Coronary artery (tissue), 2 donors: Measurements from ENCODE around the gene RCOR2.

Experiments used
- DNase-seq: peaks from one replicate; pipeline ENCODE4 v3.0.0-alpha.2; 2017; ENCODE audit warnings: low spot score
- H3K27ac ChIP-seq, 2 donors: fragments of 200-600 bp; sonication (generic); one replicate each; pipeline ENCODE4 v1.5.1; 2016 to 2019
- H3K4me3 ChIP-seq: fragments of 200-600 bp; sonication (generic); 2 replicates; pipeline ENCODE4 v1.5.1; 2016; ENCODE audit warnings: mild to moderate bottlenecking, moderate library complexity
- CTCF ChIP-seq: fragments of 200-600 bp; sonication (generic); IDR thresholded peaks from one replicate; pipeline ENCODE4 v1.5.1; 2019; ENCODE audit warnings: antibody characterized with exemption

Gene RCOR2

GRCh38 chr11:63876616-63877015 is 40.3 kb downstream of the RCOR2 start:
- H3K4me3 ChIP-seq: no peak overlapping the region
- TF ChIP-seq CTCF: no peak
- no peak overlapping the region for H3K27ac ChIP-seq
- no peak for DNase-seq

GRCh38 chr11:63875506-63876065 is 41.4 kb downstream of the RCOR2 start:
- Histone ChIP-seq H3K4me3 (no peak overlapping the region), H3K27ac (no peak overlapping the region)
- no peak for DNase-seq
- no peak for TF ChIP-seq CTCF

GRCh38 chr11:63874511-63874910 is 42.5 kb downstream of the RCOR2 start:
- no peak overlapping the region for H3K4me3 ChIP-seq
- no peak for TF ChIP-seq CTCF
- no peak for DNase-seq
- H3K27ac ChIP-seq: peak overlapping the region in 1 of 2 donors; percentile 11

- H3K27ac ChIP-seq: peak overlapping the region in 1 of 2 donors; percentile 65
- no peak for TF ChIP-seq CTCF
These were observed 43.7 kb downstream of the RCOR2 start for GRCh38 chr11:63873311-63873710.

GRCh38 chr11:63872800-63873197 is 44.2 kb downstream of the RCOR2 start:
- DNase-seq: no peak
- Histone ChIP-seq H3K27ac (peak overlapping the region in 1 of 2 donors; percentile 65), H3K4me3 (no peak overlapping the region)
- TF ChIP-seq CTCF: no peak

More at GRCh38 chr11:63873311-63873710, 43.7 kb downstream of the RCOR2 start:
- no peak overlapping the region for H3K4me3 ChIP-seq
- no peak for DNase-seq

- H3K4me3 ChIP-seq: no peak overlapping the region
- H3K27ac ChIP-seq: peak overlapping the region; percentile 20 to 65
- no peak for TF ChIP-seq CTCF
- DNase-seq: peak; percentile 92
These were observed 44.8 kb downstream of the RCOR2 start for GRCh38 chr11:63871962-63872799.
